Dendritic cell treated with granulocyte-macrophage colony-stimulating factor and Interleukin-4, amounts not matched to agents 40 ng/mL and 50 ng/mL, for 4 days (primary cell): ENCODE data around the gene LY86.
"Not testable (repeated sequence)": the region's sequence is repeated elsewhere in the genome, so short reads cannot be mapped to it uniquely, and the experiment has no call there.

Experiments
- H3K27ac Mint-ChIP-seq: one replicate; pipeline ENCODE4 v1.8.0; 2022; ENCODE audit warnings: mild to moderate bottlenecking, mixed read lengths
- H3K27me3 Mint-ChIP-seq: one replicate; pipeline ENCODE4 v1.8.0; 2022; ENCODE audit warnings: mild to moderate bottlenecking, mixed read lengths
- H3K36me3 Mint-ChIP-seq: one replicate; pipeline ENCODE4 v1.8.0; 2022; ENCODE audit warnings: low read depth, mixed read lengths
- H3K4me1 Mint-ChIP-seq: one replicate; pipeline ENCODE4 v1.8.0; 2022; ENCODE audit warnings: low read depth, mixed read lengths
- H3K4me3 Mint-ChIP-seq: one replicate; pipeline ENCODE4 v1.8.0; 2022; ENCODE audit warnings: mild to moderate bottlenecking, moderate library complexity, mixed read lengths
- H3K9me3 Mint-ChIP-seq: one replicate; pipeline ENCODE4 v1.8.0; 2022; ENCODE audit warnings: mixed read lengths
- intact Hi-C: fragments of 100-400 bp; cut with micrococcal nuclease; formaldehyde crosslinking; loops from one replicate; pipeline ENCODE4 v1.15.0; 2022

Gene LY86

DNA sequence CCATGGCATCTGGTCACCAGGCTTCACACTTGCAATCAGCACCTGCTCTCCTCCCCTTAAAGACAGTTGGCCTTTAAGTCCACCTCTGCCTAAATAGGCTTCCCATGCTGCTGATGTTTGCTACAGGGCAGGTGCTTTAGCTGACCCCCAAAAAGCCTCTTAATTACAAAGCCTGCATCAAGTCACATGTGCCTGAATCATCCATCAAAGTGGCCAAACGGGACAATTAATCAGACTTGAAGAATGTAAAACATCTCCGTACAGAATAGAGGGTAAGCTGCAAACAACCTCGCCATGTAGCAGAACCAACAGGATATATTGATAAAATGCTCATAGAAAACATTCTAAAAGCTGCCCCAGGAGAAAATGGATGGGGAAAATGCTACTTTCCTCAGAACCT lies 7.4 kb downstream of the LY86 start:
- Mint-ChIP-seq H3K27ac (peak overlapping the region; percentile 67), H3K4me1 (peaks cover 86% of the 10 kb centered on the region), H3K27me3 (no peaks in the 10 kb centered on the region), H3K4me3 (no peak overlapping the region), H3K9me3 (peaks cover 8% of the 10 kb centered on the region), H3K36me3 (peaks cover 27% of the 10 kb centered on the region)
- intact Hi-C loops: loop anchor here (5.0 kb wide), 1 partner anchor 39 kb away; no protein-coding TSS in a partner anchor

DNA sequence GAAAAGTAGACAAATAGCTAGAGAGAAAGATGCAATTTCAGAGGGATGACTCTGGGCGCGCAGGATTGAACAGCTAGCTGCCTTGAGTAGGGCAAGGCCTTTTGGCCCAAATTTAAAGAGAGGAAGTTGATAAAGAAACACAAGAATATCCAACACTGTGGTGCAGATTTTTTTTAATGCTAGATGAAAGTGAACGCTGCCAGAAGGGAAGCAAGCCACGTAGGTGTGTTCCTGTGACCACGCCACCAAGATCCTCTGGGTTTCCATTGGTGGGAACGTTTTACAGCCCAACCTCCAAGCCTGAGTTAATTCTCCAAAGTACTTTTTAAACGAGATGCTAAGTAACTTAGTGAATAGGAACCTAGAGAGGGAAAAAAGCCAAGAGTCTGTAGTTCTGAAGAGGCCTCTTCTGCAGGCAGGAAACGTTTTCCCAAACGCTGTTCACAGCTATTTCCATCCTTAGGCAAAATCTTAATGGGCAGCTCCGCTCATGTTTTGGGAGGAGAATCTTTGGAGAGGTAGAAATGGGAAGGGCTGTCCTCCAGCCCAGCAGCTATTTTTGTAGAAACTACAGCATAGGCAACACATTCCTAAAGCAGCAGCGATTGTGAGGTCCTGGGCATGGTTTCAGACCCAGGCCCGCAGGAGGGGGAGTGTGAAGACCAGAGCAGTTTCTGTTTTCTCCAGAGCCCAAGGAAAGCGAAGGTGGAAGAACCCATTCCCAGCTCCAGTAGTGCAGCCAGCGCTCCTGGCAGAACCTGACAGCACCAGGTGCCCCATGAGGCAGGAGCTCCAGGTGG lies 8.2 kb downstream of the LY86 start:
- no peaks in the 10 kb centered on the region for H3K27me3 Mint-ChIP-seq
- H3K4me1 Mint-ChIP-seq: peaks cover 86% of the 10 kb centered on the region
- peaks cover 8% of the 10 kb centered on the region for H3K9me3 Mint-ChIP-seq
- H3K36me3 Mint-ChIP-seq: peaks cover 32% of the 10 kb centered on the region
- no peak overlapping the region for H3K4me3 Mint-ChIP-seq
- peak overlapping the region; percentile 32 for H3K27ac Mint-ChIP-seq
- intact Hi-C loops: loop anchor here (5.0 kb wide), 1 partner anchor 39 kb away; no protein-coding TSS in a partner anchor

DNA sequence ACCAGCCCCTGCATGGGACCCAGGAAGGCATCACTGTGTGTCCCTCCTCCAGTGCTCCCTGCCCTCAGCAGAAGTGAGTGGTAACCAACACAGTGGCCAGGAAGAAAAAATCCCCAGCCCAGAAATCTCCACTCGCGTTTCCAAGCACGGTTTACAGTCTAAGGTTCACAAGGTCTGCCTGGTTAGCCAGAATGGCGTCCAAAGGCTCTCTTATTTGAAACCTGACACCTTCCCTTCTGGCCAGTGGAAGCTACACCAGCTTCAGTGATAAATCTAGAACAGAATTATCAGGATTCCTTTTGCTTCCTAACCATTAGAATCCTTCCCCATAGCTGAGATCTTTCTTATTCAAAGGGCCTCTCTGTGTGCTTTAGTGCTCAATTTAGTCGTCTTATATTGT lies 9.2 kb downstream of the LY86 start:
- intact Hi-C loops: loop anchor here (5.0 kb wide), 1 partner anchor 40 kb away; no protein-coding TSS in a partner anchor
- peaks cover 40% of the 10 kb centered on the region for H3K36me3 Mint-ChIP-seq
- H3K4me1 Mint-ChIP-seq: peaks cover 77% of the 10 kb centered on the region
- H3K27ac Mint-ChIP-seq: peak overlapping the region; percentile 32
- no peaks in the 10 kb centered on the region for H3K27me3 Mint-ChIP-seq
- peaks cover 8% of the 10 kb centered on the region for H3K9me3 Mint-ChIP-seq
- no peak overlapping the region for H3K4me3 Mint-ChIP-seq

DNA sequence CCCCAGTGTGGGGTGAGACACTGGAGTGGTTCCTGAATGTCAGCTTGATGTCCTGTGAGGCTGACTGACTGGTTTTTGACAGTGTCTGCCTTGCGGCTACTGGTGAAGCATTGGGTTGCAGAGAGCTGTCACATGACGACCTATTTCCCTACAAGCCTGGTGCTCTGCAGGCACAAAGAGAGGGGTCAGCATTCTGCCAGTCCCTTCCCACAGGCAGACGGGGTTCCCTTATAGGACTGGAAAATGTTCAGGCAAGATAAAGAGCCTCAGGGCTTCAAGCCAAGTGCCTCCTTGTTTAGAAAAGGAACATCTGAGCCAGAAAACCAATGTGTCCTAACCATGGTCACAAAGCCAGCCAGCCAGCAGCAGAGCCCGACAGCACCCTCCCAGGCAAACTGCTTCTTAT lies 11.0 kb downstream of the LY86 start:
- intact Hi-C loops: loop anchor here (5.0 kb wide), 1 partner anchor 42 kb away; no protein-coding TSS in a partner anchor
- Mint-ChIP-seq H3K27me3 (no peaks in the 10 kb centered on the region), H3K4me1 (peaks cover 61% of the 10 kb centered on the region), H3K9me3 (peaks cover 14% of the 10 kb centered on the region), H3K36me3 (peaks cover 52% of the 10 kb centered on the region), H3K27ac (peak overlapping the region; percentile 73), H3K4me3 (no peak overlapping the region)

DNA sequence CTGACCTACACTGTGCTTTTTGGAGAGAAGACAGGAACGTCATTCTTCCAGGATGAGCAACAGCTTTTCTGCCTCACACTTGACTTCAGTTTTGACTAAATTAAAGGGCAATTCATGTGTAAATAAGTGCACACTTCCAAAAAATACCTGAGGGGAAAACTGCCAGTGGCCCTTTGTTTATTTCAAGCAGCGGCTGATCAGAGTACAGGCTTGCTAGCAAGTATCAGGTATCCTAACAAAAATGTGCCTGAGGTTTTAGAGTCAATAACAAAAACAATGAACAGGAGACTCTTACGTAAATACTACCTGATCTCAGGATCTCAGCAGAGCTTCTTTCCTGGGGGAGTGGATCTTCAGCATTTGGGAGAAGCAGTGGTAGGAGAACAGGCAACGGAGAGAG lies 12.4 kb downstream of the LY86 start:
- peak overlapping the region; percentile 18 for H3K27ac Mint-ChIP-seq
- H3K36me3 Mint-ChIP-seq: peaks cover 56% of the 10 kb centered on the region
- intact Hi-C loops: no loop called here
- H3K4me1 Mint-ChIP-seq: peaks cover 47% of the 10 kb centered on the region
- H3K9me3 Mint-ChIP-seq: peaks cover 20% of the 10 kb centered on the region
- H3K4me3 Mint-ChIP-seq: no peak overlapping the region
- no peaks in the 10 kb centered on the region for H3K27me3 Mint-ChIP-seq

DNA sequence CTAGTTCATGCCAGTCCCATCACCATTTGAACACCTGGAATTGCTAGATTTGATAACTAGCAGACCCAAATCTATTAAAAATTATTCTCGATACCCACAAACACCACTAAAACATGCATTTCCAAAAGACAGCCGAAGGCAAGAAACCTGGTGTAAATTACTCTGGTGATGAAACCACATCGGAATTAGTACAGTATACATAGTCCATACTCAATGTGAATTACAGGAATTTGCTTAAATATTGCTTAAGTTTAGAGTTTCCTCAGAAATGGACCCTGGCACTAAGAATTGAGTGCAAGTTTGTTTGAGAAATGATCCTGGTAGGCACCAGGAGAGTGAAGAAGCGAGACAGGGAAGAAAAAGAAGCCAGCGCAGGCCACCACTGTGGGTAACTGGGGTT lies 13.7 kb downstream of the LY86 start:
- H3K4me1 Mint-ChIP-seq: peaks cover 33% of the 10 kb centered on the region
- H3K36me3 Mint-ChIP-seq: peaks cover 61% of the 10 kb centered on the region
- peaks cover 20% of the 10 kb centered on the region for H3K9me3 Mint-ChIP-seq
- intact Hi-C loops: no loop called here
- no peaks in the 10 kb centered on the region for H3K27me3 Mint-ChIP-seq
- no peak overlapping the region for H3K4me3 Mint-ChIP-seq
- H3K27ac Mint-ChIP-seq: no peak overlapping the region

DNA sequence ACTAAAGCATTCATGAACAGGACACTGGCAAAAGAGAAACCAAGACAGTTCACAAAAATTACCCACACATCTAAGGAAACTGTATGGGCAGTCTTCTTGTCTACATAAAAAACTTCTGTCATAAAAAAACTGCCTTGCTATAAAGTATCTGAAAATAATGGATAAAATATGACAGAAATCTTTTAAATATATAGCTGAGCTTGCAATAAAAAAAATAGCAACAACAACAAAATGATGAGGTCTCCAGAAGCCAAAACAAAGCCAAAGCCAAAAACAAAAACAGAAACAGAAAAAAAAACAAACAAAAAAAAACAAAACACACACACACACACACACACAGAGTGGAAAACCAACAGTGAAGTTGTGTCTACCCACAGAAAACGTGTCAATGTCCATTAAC lies 14.8 kb downstream of the LY86 start:
- Mint-ChIP-seq H3K4me3 (no peak overlapping the region), H3K27me3 (no peaks in the 10 kb centered on the region), H3K27ac (no peak overlapping the region), H3K9me3 (peaks cover 20% of the 10 kb centered on the region), H3K4me1 (peaks cover 31% of the 10 kb centered on the region), H3K36me3 (peaks cover 63% of the 10 kb centered on the region)
- intact Hi-C loops: no loop called here

DNA sequence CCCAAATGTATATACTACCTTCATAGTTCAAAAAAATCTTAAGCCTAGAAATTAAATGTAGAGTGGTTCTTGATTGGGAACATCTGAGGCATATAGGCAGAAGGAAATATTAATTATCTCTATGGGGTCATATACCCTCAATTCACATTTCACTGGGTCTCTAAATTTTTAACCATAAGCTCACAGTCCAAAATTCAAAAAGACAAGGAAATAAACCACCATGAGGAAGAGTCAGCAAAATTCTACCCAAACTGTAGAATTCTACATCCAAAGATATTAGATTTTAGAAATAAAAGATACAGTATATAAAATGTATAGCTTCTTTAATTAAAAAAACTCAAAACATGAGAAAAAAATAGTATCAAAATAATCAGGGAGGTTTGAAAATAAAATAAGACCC lies 15.5 kb downstream of the LY86 start:
- intact Hi-C loops: no loop called here
- H3K36me3 Mint-ChIP-seq: peaks cover 67% of the 10 kb centered on the region
- no peak overlapping the region for H3K4me3 Mint-ChIP-seq
- no peak overlapping the region for H3K27ac Mint-ChIP-seq
- peaks cover 25% of the 10 kb centered on the region for H3K4me1 Mint-ChIP-seq
- H3K27me3 Mint-ChIP-seq: no peaks in the 10 kb centered on the region
- H3K9me3 Mint-ChIP-seq: peaks cover 20% of the 10 kb centered on the region

DNA sequence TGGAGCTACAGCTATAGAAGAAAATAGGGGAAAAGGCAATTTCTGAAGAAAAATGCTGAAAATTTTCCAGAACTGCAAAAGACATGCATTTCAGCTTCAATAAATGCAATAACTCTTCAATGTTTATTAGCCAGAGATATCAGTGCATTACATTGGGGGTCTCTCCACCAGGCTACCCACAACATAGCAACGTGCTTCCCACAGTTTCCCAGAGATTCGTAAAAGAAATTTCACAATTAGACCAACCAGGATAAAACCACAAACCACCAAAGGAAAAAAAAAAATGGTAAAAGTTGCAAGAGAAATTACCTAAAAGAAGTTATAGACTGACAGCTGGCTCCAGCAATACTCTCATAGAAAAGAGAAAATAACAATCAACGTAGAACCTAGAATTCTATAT lies 16.0 kb downstream of the LY86 start:
- Mint-ChIP-seq H3K27me3 (no peaks in the 10 kb centered on the region), H3K4me3 (no peak overlapping the region), H3K36me3 (peaks cover 67% of the 10 kb centered on the region), H3K9me3 (peaks cover 20% of the 10 kb centered on the region), H3K27ac (no peak overlapping the region), H3K4me1 (peaks cover 25% of the 10 kb centered on the region)
- intact Hi-C loops: no loop called here

DNA sequence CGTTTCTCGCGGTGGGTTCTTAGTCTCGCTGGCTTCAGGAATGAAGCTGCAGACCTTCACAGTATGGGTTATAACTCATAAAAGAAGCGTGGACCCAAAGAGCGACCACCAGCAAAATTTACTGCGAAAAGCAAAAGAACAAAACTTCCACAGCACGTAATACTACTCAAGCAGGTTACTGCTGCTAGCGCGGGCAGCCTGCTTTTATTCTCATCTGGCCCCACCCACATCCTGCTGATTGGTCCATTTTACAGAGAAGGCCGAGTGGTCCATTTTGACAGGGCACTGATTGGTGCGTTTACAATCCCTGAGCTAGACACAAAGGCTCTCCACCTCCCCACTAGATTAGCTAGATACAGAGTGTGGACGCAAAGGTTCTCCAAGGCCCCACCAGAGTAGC lies 17.4 kb downstream of the LY86 start:
- Mint-ChIP-seq H3K4me1 (peaks cover 28% of the 10 kb centered on the region), H3K27ac (no peak overlapping the region), H3K27me3 (no peaks in the 10 kb centered on the region), H3K9me3 (peaks cover 20% of the 10 kb centered on the region), H3K36me3 (peaks cover 62% of the 10 kb centered on the region), H3K4me3 (no peak overlapping the region)
- intact Hi-C loops: no loop called here

DNA sequence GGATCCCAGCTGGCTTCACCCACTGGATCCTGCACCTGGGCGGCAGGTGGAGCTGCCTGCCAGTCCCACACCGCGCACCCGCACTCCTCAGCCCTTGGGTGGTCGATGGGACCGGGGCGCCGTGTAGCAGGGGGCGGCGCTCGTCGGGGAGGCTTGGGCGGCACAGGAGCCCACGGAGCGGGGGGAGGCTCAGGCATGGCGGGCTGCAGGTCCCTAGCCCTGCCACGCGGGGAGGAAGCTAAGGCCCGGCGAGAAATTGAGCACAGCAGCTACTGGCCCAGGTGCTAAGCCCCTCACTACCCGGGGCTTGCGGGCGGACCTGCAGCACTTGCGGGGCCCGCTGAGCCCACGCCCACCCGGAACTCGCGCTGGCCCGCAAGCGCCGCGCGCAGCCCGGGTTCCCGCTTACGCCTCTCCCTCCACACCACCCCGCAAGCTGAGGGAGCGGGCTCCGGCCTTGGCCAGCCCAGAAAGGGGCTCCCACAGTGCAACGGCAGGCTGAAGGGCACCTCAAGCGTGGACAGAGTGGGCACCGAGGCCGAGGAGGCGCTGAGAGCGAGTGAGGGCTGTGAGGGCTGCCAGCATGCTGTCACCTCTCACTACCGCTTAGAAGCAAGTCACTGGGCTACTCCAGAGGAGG lies 18.0 kb downstream of the LY86 start:
- H3K4me3 Mint-ChIP-seq, H3K27ac Mint-ChIP-seq, intact Hi-C loops, H3K27me3 Mint-ChIP-seq: not testable (repeated sequence)
- Mint-ChIP-seq H3K36me3 (peaks cover 55% of the 10 kb centered on the region), H3K9me3 (peaks cover 20% of the 10 kb centered on the region), H3K4me1 (peaks cover 21% of the 10 kb centered on the region)

DNA sequence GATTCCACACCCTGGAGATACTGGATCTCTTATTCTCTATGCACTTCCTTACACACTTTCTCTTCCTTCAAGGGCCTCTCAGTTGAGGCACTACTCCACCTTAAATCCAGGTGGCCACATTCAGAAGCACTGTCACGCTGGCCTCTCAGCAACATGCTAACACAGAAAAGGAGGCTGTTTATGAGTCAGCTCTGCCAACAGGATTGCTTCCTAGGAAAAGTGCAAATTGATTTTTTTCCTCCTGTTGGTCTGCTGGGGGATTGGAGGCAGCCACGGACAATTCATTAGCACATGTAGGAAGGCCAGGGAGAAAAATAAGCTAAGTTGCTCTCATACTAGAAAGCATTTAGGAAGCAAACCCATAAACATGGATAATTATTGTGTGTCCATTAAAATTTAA lies 20.9 kb downstream of the LY86 start:
- H3K4me1 Mint-ChIP-seq: peaks cover 23% of the 10 kb centered on the region
- H3K36me3 Mint-ChIP-seq: peaks cover 43% of the 10 kb centered on the region
- H3K27ac Mint-ChIP-seq: no peak overlapping the region
- H3K27me3 Mint-ChIP-seq: no peaks in the 10 kb centered on the region
- intact Hi-C loops: no loop called here
- peaks cover 14% of the 10 kb centered on the region for H3K9me3 Mint-ChIP-seq
- H3K4me3 Mint-ChIP-seq: no peak overlapping the region

DNA sequence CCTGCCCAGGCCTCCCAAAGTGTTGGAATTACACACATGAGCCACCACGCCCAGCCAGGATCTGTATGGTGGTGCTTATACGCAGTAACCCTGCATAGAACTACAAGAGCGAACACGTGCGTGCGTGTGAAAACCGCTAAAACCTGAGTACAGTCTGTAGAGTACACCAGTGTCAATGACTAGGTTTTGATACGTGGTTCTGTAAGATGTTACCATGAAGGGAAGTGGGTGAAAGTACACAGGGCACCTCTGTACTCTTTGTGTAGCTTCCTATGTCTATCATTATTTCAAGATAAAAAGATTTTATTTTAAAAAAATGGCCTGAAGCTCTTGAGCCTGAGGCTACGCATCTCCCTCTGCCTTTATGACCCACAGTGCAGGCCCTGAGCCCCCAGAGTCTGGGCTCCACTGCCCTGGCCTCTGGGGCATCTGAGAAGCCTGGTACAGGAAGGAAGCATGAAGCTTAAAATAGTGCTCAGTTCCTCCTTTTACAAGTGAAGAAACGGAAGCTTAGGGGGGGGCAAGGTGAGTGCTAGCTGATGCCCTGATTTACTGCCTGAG lies 21.6 kb downstream of the LY86 start:
- no peak overlapping the region for H3K27ac Mint-ChIP-seq
- peaks cover 7% of the 10 kb centered on the region for H3K9me3 Mint-ChIP-seq
- peaks cover 26% of the 10 kb centered on the region for H3K4me1 Mint-ChIP-seq
- peaks cover 39% of the 10 kb centered on the region for H3K36me3 Mint-ChIP-seq
- intact Hi-C loops: no loop called here
- no peak overlapping the region for H3K4me3 Mint-ChIP-seq
- no peaks in the 10 kb centered on the region for H3K27me3 Mint-ChIP-seq

DNA sequence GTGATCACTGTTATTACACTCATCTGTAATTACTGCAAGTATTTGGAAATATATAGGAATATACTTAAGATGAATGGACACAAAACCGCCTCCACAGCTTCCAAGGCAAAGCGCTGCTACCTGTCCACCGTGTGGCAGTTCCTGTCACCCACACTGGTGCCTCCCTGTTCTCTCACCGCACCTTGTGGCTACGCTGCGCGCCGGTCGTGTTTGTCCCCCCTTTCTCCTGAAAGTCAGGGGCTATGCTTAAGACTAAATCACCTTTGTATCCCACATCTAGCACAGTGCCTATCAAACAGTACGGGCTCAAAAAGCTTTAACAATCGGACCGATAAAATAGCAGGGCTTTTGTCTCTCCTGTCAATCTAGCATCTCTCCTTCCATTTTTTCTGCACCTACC lies 23.0 kb downstream of the LY86 start:
- H3K4me3 Mint-ChIP-seq: no peak overlapping the region
- no peaks in the 10 kb centered on the region for H3K9me3 Mint-ChIP-seq

More for the DNA sequence above, 23.0 kb downstream of the LY86 start:
- H3K27me3 Mint-ChIP-seq: no peaks in the 10 kb centered on the region
- intact Hi-C loops: no loop called here
- H3K27ac Mint-ChIP-seq: no peak overlapping the region
- H3K36me3 Mint-ChIP-seq: peaks cover 31% of the 10 kb centered on the region
- H3K4me1 Mint-ChIP-seq: peaks cover 26% of the 10 kb centered on the region
